KMS-11 (cell line): ENCODE results near the gene COL15A1.

ENCODE experiments used
- H2AFZ ChIP-seq: fragments of 200-600 bp; sonication (generic); 2 replicates; pipeline ENCODE4 v1.6.1; 2016; ENCODE audit warnings: antibody characterized with exemption, mixed run types, low read depth
- H3K27ac ChIP-seq: fragments of 200-600 bp; sonication (generic); 2 replicates; pipeline ENCODE4 v1.6.1; 2016; ENCODE audit warnings: mild to moderate bottlenecking, mixed run types
- H3K27me3 ChIP-seq: fragments of 200-600 bp; sonication (generic); 2 replicates; pipeline ENCODE4 v1.6.1; 2017; ENCODE audit warnings: mild to moderate bottlenecking, low read depth, mixed run types, moderate library complexity; ENCODE audit not compliant: insufficient read depth
- H3K36me3 ChIP-seq: fragments of 200-600 bp; sonication (generic); 2 replicates; pipeline ENCODE4 v1.6.1; 2017; ENCODE audit warnings: mild to moderate bottlenecking, mixed run types; ENCODE audit not compliant: insufficient read depth
- H3K4me1 ChIP-seq: fragments of 200-600 bp; sonication (generic); 2 replicates; pipeline ENCODE4 v1.6.1; 2016; ENCODE audit warnings: mild to moderate bottlenecking, low read depth, mixed run types; ENCODE audit not compliant: poor library complexity, severe bottlenecking
- H3K4me2 ChIP-seq: fragments of 200-600 bp; sonication (generic); 2 replicates; pipeline ENCODE4 v1.7.0; 2016; ENCODE audit warnings: mild to moderate bottlenecking, mixed run types
- H3K4me3 ChIP-seq: fragments of 200-600 bp; sonication (generic); IDR thresholded peaks from 2 replicates; pipeline ENCODE4 v1.6.1; 2017; ENCODE audit warnings: low read depth, low read length, mixed read lengths; ENCODE audit not compliant: insufficient read depth
- H3K79me2 ChIP-seq: fragments of 200-600 bp; sonication (generic); 2 replicates; pipeline ENCODE4 v1.6.1; 2016; ENCODE audit warnings: low read depth, mixed run types; ENCODE audit not compliant: insufficient read depth
- H3K9ac ChIP-seq: fragments of 200-600 bp; sonication (generic); 2 replicates; pipeline ENCODE4 v1.6.1; 2016; ENCODE audit warnings: mild to moderate bottlenecking, mixed run types
- H4K20me1 ChIP-seq: fragments of 200-600 bp; sonication (generic); 2 replicates; pipeline ENCODE4 v1.6.1; 2016; ENCODE audit warnings: mild to moderate bottlenecking, mixed run types; ENCODE audit not compliant: insufficient read depth
- CTCF ChIP-seq: fragments of 200-600 bp; sonication (generic); conservative IDR thresholded peaks from 2 replicates; pipeline ENCODE4 v1.6.1; 2017; ENCODE audit warnings: low read depth, mild to moderate bottlenecking, antibody characterized with exemption, low read length, moderate library complexity, mixed read lengths

The COL15A1 gene

GRCh38 chr9:98944734-98945074, 997 bp downstream of the COL15A1 start:
- no peaks in the 10 kb centered on the region for H3K79me2 ChIP-seq
- no peak overlapping the region for H3K27ac ChIP-seq
- no peaks in the 10 kb centered on the region for H3K27me3 ChIP-seq
- H3K4me1 ChIP-seq = no peaks in the 10 kb centered on the region
- no peak for TF ChIP-seq CTCF
- no peaks in the 10 kb centered on the region for H3K36me3 ChIP-seq
- no peak overlapping the region for H3K4me2 ChIP-seq
- H3K9ac ChIP-seq = no peak overlapping the region
- no peak overlapping the region for H3K4me3 ChIP-seq
- H4K20me1 ChIP-seq = no peaks in the 10 kb centered on the region
- no peak overlapping the region for H2AFZ ChIP-seq

GRCh38 chr9:98949565-98949964, 5.9 kb downstream of the COL15A1 start:
- H3K79me2 ChIP-seq = no peaks in the 10 kb centered on the region
- H3K27me3 ChIP-seq = no peaks in the 10 kb centered on the region
- no peak for TF ChIP-seq CTCF
- H3K4me1 ChIP-seq = no peaks in the 10 kb centered on the region
- H3K9ac ChIP-seq = no peak overlapping the region
- no peaks in the 10 kb centered on the region for H3K36me3 ChIP-seq
- H4K20me1 ChIP-seq = no peaks in the 10 kb centered on the region
- no peak overlapping the region for H3K27ac ChIP-seq
- no peak overlapping the region for H3K4me3 ChIP-seq
- no peak overlapping the region for H3K4me2 ChIP-seq
- no peak overlapping the region for H2AFZ ChIP-seq

- H3K79me2 ChIP-seq = no peaks in the 10 kb centered on the region
- no peaks in the 10 kb centered on the region for H3K27me3 ChIP-seq
- H3K4me3 ChIP-seq = no peak overlapping the region
- H3K4me1 ChIP-seq = no peaks in the 10 kb centered on the region
- H3K27ac ChIP-seq = no peak overlapping the region
- H3K36me3 ChIP-seq = no peaks in the 10 kb centered on the region
- no peak overlapping the region for H2AFZ ChIP-seq
- no peak for TF ChIP-seq CTCF
- H4K20me1 ChIP-seq = no peaks in the 10 kb centered on the region
- H3K9ac ChIP-seq = no peak overlapping the region
- H3K4me2 ChIP-seq = no peak overlapping the region
Observed at GRCh38 chr9:98950262-98950661, 6.6 kb downstream of the COL15A1 start.

- Histone ChIP-seq H3K4me3 (no peak overlapping the region), H2AFZ (no peak overlapping the region), H3K9ac (no peak overlapping the region), H3K4me1 (no peaks in the 10 kb centered on the region), H3K27ac (no peak overlapping the region), H4K20me1 (no peaks in the 10 kb centered on the region), H3K27me3 (no peaks in the 10 kb centered on the region), H3K36me3 (no peaks in the 10 kb centered on the region), H3K79me2 (no peaks in the 10 kb centered on the region), H3K4me2 (no peak overlapping the region)
- TF ChIP-seq CTCF = no peak
Observed at GRCh38 chr9:98951967-98952366, 8.3 kb downstream of the COL15A1 start.
